LNCaP clone FGC (cell line): ENCODE measurements around the gene TTC7B.

ENCODE experiments used
- DNase-seq: peaks from one replicate; pipeline ENCODE4 v3.0.0-alpha.2; 2011; ENCODE audit warnings: low read depth
- H3K4me3 ChIP-seq: 2 replicates; pipeline ENCODE4 v1.5.1; 2011; ENCODE audit warnings: mild to moderate bottlenecking, low read depth, low read length, control low read depth
- CTCF ChIP-seq: IDR thresholded peaks from 2 replicates; pipeline ENCODE4 v1.5.1; 2012; ENCODE audit warnings: mild to moderate bottlenecking; ENCODE audit not compliant: control insufficient read depth, insufficient read depth; ENCODE audit errors: extremely low read depth

The TTC7B gene

GRCh38 chr14:90616313-90616712 is 199.9 kb downstream of the TTC7B start:
- H3K4me3 ChIP-seq = no peak overlapping the region
- TF ChIP-seq CTCF = no peak
- no peak for DNase-seq

GRCh38 chr14:90615517-90616060 is 200.6 kb downstream of the TTC7B start:
- no peak overlapping the region for H3K4me3 ChIP-seq
- no peak for DNase-seq
- TF ChIP-seq CTCF = no peak

GRCh38 chr14:90614696-90615516 is 201.3 kb downstream of the TTC7B start:
- no peak for DNase-seq
- TF ChIP-seq CTCF = no peak

GRCh38 chr14:90613997-90614396 is 202.2 kb downstream of the TTC7B start:
- no peak for DNase-seq
- no peak overlapping the region for H3K4me3 ChIP-seq
- no peak for TF ChIP-seq CTCF

More at GRCh38 chr14:90614696-90615516, 201.3 kb downstream of the TTC7B start:
- no peak overlapping the region for H3K4me3 ChIP-seq

- no peak for DNase-seq
- no peak for TF ChIP-seq CTCF
- H3K4me3 ChIP-seq = no peak overlapping the region
Measured at GRCh38 chr14:90613453-90613852, 202.8 kb downstream of the TTC7B start.

- no peak for TF ChIP-seq CTCF
- no peak for DNase-seq
- no peak overlapping the region for H3K4me3 ChIP-seq
Measured at GRCh38 chr14:90612801-90613200, 203.4 kb downstream of the TTC7B start.

- TF ChIP-seq CTCF = no peak
- no peak for DNase-seq
Measured at GRCh38 chr14:90611936-90612335, 204.3 kb downstream of the TTC7B start.

More at GRCh38 chr14:90611936-90612335, 204.3 kb downstream of the TTC7B start:
- H3K4me3 ChIP-seq = no peak overlapping the region
